Measurements from ENCODE around the gene HGFAC.

HGFAC gene

DNA sequence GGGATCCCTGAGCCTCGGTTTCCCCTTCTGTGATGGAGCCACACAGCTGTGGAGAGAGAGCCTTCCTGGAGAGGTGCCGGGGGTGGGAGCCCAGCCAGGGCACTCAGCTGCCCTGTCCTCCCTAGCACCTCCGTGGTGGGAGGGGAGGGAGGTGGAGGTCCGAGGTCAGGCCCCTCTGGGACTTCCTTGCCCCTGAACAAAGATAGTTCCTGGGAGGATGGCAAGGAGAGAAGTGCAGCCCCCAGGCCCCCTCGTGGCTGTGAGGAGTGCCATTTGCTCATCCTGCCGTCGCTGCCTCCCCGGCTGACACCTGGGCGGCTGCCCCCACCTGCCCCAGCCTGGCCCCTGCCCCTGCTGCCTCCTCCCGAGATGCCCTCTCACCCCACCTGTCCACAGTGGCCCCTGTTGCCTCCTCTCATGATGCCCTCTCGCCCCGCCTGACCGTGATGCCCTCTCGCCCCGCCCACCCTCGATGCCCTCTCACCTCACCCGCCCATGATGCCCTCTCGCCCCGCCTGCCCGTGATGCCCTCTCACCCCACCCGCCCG lies 34.0 kb downstream of the HGFAC start:
- H3K4me3 ChIP-seq (ENCODE audit: low read length): no peak overlapping the region
- TF ChIP-seq, protein P1, sequence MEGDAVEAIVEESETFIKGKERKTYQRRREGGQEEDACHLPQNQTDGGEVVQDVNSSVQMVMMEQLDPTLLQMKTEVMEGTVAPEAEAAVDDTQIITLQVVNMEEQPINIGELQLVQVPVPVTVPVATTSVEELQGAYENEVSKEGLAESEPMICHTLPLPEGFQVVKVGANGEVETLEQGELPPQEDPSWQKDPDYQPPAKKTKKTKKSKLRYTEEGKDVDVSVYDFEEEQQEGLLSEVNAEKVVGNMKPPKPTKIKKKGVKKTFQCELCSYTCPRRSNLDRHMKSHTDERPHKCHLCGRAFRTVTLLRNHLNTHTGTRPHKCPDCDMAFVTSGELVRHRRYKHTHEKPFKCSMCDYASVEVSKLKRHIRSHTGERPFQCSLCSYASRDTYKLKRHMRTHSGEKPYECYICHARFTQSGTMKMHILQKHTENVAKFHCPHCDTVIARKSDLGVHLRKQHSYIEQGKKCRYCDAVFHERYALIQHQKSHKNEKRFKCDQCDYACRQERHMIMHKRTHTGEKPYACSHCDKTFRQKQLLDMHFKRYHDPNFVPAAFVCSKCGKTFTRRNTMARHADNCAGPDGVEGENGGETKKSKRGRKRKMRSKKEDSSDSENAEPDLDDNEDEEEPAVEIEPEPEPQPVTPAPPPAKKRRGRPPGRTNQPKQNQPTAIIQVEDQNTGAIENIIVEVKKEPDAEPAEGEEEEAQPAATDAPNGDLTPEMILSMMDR (IDR thresholded peaks at IDR 0.05; ENCODE audit: insufficient read depth, low read depth, low read length, missing control alignments): no peak
- no peak for DNase-seq (ENCODE audit: low read depth)

DNA sequence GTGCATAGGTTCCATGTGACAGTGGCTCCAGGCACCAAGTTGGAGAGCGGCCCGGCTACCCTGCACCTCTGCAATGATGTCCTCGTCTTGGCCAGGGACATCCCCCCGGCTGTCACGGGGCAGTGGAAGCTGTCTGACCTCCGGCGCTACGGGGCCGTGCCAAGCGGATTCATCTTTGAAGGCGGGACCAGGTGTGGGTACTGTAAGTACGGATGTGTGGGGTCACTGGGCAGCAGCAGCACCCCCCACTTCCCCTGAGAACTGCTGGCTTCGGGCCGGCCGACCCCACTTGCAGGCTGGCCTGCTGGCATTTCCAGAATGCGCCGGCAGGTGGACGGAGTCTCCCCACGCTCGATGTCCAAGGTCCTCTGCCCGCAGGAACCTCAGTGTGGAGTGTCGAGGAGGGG lies 34.6 kb downstream of the HGFAC start:
- no peak overlapping the region for H3K4me3 ChIP-seq (ENCODE audit: low read length)
- TF ChIP-seq, protein P1 (IDR thresholded peaks at IDR 0.05; ENCODE audit: insufficient read depth, low read depth, low read length, missing control alignments): no peak
- DNase-seq (ENCODE audit: low read depth): no peak

DNA sequence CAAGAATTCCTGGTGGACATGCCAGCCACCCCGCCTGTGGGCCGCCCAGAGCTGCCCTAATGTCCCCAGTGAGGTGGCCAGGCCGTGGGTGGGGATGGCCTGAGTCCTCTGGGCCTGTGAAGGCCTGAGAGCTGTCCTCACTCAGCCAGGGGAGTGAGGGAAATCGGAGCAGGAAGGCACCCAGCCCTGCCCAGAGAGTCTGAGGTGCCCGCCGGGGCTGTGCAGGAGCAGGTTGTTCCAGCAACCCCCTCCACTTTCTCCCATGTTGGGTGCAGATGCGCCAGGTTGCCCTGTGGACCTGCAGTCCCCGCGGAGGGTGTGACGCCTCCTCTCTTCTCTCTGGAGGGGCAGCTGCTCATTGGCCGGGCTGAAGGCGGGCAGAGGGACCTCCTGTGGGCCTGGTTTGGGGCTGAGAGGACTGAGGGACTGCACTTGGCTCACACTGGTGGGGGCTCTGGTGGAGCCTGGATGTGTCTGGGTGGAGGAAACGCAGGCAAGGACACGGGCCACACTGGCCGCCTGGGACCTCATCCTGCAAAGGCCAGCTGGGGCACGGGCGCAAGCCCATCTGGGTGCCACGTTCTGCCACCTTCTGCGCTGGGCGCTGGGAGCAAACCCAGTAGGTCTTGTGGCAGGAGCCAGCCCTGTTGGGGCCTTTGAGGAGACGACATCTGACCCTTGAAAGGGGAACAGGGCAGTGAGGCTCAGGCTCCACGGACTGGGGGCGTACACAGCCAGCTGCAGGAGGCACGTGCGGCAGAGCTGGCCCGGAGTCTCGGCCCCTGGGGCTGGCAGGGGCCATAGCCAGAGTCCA lies 35.4 kb downstream of the HGFAC start:
- TF ChIP-seq, protein P1 (IDR thresholded peaks at IDR 0.05; ENCODE audit: insufficient read depth, low read depth, low read length, missing control alignments): no peak
- H3K4me3 ChIP-seq (ENCODE audit: low read length): no peak overlapping the region
- no peak for DNase-seq (ENCODE audit: low read depth)

DNA sequence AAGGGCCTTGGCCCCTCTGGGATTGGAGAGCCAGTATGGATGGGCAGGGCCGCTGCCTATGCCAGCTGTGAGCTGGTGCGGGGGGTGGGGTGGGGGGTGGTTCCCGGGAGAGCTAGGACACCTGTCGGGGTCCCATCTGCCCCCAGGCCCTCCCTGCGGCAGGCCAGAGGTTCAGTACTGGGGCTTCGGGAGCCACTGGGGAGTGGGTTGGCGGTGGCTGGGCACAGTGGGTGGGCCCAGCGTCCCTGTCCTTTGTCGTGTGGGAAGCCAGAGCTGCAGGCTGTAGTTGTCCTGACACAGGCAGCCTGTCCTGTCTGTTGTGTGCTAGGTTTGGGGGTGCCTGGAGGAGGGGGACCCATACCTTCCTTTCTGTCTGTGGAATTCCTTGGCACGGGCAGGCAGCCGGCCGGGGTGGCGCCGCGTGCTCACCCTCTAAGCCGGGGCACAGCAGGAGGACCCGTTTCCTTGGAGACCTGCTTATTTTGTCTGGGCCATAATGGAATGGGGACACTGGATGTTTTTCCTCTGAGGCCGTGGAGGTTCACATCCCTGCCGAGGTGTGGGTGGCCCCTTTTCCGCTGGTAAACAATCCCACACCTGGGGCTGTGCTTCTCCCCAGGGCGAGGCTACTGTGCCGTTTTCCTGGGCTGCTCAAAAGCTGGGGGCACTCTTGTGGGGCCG lies 36.1 kb downstream of the HGFAC start:
- H3K4me3 ChIP-seq (ENCODE audit: low read length): no peak overlapping the region
- TF ChIP-seq, protein P1 (IDR thresholded peaks at IDR 0.05; ENCODE audit: insufficient read depth, low read depth, low read length, missing control alignments): no peak
- no peak for DNase-seq (ENCODE audit: low read depth)

DNA sequence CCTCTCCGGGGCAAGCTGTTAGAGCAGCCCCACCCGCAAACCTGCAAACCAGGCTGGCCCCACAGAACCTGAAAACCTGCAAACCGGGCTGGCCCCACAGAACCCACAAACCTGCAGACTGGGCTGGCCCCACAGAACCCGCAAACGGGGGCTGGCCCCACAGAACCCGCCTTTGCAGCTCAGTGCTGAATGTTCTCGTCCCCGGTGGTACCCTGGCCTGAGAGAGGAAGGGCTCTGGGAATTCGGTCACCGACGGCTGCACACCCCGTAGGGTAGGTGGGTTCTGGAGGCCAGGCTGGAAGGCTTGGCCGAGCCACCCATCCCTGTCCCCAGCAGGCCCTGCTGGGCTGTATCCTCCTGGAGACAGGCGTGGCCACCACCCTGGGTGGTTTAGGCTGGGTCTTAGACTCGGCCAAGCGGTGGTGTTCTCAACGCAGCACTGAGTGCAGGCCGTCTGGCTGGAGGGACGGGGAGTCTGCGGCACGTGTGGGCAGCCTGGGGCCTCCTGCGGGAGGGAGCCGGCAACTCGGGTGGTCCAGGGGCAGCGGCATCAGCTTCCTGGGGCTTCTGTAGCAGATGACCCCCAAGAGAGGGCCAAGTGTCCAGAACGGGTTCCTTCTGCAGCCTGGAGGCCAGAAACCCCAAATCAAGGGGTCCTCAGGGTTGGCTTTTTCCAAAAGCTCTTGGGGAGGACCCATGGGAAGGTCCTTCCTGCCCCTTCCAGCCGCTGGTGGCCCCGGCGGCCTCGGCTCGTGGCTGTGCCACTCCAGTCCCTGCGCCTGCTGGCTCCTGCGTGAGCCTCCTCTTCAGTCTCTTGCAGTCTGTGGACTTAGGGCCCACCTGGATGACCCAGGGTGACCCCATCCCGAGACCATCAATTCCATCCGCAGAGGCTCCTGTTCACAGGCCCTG lies 36.9 kb downstream of the HGFAC start:
- TF ChIP-seq, protein P1 (IDR thresholded peaks at IDR 0.05; ENCODE audit: insufficient read depth, low read depth, low read length, missing control alignments): no peak
- DNase-seq (ENCODE audit: low read depth): no peak
- no peak overlapping the region for H3K4me3 ChIP-seq (ENCODE audit: low read length)

DNA sequence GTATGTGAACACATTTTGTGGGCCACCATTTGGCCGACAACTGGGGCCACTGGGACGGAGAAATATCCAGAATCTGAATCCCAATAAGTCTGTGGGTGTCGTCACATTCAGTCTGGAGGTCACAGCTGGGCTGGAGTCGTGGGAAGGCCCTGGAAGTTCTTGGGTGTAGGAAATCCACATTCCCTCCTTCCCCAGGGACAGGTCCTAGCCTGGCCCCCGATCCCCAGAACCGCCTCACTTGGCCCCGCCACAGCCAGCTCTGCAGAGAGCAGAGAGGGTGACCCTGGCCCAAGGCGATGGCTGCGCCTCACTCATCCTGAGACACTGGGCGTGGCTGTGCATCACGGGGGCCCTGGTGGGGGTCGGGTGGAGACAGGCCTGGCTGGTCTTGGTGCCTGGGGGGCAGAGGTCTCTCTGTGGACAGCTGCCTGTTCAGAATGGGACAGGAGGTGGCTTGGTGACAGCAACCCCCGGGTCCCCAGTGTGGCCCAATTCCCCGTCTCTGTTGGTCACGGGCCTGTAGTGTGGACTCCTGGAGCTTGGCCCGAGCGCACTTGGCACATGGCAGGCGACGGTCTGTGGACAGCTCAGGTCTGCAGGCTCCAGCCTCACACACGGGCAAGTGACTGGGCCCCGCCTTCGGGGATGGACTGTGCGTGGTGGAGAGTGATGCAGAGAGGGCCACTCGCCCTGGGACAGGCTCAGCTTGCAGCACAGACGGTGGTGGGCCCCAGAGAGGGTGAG lies 37.8 kb downstream of the HGFAC start:
- no peak for DNase-seq (ENCODE audit: low read depth)
- H3K4me3 ChIP-seq (ENCODE audit: low read length): no peak overlapping the region
- TF ChIP-seq, protein P1 (IDR thresholded peaks at IDR 0.05; ENCODE audit: insufficient read depth, low read depth, low read length, missing control alignments): no peak

All from epithelial cell of esophagus (primary cell).